GM19043 (cell line): ENCODE measurements around the gene LYPD6B.

Experiments
- ATAC-seq: cut with Tn5 transposase; IDR thresholded peaks from one replicate; pipeline ENCODE4 v1.9.1; 2021; ENCODE audit warnings: low read depth; ENCODE audit not compliant: unreplicated experiment

The LYPD6B gene

DNA sequence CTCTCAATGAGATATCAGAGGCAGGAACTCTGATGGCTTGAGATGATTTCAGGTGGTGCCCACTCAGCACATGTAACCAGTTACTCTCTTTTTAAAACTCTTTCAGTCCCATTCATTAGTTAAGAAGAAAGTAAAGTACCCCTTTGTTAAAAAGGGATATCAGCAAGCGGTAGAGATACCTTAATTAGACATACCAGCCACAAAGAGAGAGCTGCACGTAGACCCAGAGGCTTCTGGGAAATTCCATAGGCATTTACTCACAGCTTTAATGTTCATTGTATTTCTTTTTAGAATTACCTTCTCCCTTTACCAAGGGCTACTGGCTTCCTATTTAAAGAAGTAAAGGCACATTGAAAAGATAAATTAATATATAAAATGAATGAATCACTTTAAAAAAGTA is 63.3 kb downstream of the LYPD6B start:
- ATAC-seq: no peak

DNA sequence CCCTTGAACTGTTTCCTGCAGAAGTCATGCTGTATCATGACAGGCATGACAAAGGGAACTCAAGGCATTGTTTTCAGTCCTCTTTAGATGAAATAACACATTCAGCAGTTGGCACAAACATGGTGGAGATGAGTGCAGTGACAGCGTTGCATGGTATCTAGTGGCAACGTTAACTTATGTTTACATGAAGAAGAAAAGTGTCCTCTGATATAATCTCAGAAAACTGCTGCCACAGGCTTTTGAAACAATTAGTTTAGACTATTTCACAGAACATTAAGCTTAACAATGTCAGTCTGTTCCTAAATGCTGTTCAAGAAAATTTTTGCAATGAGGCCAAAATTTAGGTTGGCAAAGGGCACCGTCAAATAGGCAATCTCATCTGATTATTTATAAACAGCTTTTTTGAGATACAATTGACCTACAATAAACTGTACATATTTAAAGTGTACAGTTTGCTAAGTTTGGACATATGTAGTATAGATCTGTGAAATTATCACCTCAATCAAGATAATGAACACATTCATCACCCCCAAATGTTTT is 64.7 kb downstream of the LYPD6B start:
- no peak for ATAC-seq

DNA sequence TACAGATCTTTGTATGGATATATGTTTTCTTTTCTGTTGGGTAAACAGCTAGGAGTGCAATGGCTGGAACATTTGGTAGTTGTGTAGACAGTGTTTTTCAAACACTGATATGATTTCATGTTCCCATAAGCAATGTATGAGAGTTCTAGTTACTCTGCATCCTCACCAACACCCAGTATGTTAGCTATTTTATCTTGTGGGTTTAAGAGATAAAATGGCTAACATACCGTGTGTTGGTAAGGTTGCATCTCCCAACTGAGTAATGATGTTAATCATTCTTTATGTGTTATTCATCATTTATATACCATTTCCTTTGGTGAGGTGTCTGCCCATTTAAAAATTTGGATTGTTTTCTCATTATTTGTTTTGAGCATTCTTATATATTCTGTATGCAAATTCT is 65.7 kb downstream of the LYPD6B start:
- no peak for ATAC-seq

DNA sequence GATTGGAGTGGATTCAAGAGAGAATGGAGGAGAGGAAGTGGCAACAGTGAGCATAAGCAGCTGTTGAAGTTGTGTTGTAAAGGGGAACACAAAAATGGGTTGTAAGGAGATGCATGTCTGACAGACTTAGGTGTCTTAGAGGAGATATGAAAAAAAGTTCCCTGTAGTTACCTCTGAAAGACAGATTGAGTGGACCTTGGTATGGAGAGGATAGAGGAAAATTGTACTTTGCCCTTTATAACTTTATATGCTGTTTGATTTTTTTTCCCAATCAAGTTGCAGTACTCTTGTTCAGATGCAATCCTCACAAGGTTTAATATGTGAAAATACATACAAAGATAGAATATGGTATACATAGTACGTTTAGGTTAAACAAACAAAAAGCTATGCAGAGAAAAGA is 73.6 kb downstream of the LYPD6B start:
- ATAC-seq: no peak

- no peak for ATAC-seq
Measured at GRCh38 chr2:149112713-149113112, 74.2 kb downstream of the LYPD6B start.

DNA sequence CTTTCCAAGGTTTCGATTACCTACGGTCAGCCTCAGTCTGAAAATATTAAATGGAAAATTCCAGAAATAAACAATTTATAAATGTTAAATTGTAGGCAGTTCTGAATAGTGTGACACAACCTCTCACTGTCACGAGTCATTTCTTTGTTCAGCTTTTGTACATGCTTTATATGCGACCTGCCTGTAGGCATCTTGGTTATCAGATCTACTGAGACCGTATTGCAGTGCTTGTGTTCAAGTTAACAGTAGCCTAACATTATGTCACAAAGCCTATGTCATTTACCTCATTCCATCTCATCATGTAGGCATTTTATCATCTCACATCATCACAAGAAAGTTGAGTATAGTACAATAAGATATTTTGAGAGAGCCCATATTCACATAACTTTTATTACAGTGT is 77.3 kb downstream of the LYPD6B start:
- ATAC-seq: no peak

- ATAC-seq: no peak
Measured at GRCh38 chr2:149119368-149119767, 80.9 kb downstream of the LYPD6B start.

GRCh38 chr2:149122516-149122915 is 84.0 kb downstream of the LYPD6B start:
- ATAC-seq: no peak

GRCh38 chr2:149125031-149125725 is 86.7 kb downstream of the LYPD6B start:
- no peak for ATAC-seq

DNA sequence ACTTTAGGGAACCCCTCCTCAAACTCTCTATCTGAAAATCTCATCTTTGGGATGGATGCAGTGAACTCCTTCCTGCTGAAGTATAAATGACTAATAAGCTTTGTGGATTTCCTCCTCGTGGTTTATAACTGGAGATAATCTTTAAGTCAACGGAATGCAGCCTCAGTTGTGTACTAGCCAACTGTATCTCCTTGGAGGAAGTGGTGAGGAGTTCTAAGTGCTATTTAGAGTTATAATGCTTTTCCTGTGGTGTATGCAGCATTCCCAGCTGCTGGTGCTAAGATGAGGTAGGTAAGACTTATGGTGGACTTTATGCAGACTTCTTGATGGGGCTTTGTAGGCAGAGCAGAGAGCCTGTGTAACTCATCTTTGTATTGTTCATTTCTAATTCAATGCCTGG is 90.9 kb downstream of the LYPD6B start:
- ATAC-seq: no peak

DNA sequence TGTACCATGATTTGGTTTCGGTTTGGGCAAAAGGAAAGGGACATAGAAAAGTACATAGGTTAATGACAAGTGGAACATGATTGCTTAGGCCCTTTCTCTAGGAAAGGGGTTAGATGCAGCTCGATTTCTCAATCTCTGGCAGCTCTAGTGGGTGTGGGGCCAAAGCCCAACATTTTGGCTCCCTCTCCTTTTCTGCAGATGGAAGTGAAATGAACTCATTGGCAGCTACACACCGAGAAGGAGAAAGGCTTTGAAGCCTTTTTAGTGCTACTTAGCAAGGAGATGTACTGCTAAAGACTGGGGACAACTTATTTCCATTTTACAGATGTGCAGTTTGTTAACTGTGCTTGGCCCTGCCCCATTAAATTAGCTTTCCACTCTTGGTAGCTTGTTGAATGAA is 93.8 kb downstream of the LYPD6B start:
- ATAC-seq: no peak

GRCh38 chr2:149132901-149133300 is 94.4 kb downstream of the LYPD6B start:
- ATAC-seq: no peak

GRCh38 chr2:149134335-149134923 is 95.9 kb downstream of the LYPD6B start:
- no peak for ATAC-seq

DNA sequence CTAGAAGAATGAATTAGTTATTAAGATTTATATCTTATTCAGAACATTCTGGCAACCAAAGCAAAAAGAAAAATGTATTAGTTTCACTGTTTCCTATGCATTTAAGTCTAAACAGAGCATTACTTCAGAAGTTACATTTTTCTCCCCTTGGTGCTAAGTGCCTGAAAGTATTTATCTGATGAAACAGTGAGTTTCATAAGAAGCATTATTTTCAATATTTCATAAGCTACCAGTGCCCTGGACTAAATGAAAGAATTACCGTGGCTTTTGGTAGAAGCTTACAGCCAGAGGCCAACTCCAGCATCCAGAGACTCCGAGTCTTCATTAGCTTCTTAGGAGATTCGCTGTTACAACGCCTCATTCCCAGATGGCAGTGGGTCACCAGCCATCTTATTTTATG is 97.6 kb downstream of the LYPD6B start:
- ATAC-seq: no peak

- ATAC-seq: no peak
Measured at GRCh38 chr2:149141046-149141445, 102.5 kb downstream of the LYPD6B start.

DNA sequence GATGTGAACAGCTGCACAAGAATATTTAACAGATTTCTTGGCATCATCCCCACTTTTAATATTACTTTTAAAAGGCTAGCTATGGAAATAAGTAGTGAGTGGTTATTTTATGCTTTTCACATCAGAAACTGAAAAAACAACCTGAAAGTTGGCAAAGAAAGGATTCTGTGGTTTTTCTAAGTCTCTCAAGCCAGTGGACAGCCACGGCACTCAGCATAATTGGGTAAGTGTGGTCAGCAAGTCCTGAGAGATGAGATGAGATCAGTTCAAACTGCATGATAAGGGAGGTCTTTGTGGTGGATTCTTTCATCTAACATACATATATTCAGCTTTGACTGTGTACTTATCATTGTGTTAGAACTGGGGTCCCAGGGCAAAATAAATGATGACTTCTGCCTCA is 105.2 kb downstream of the LYPD6B start:
- no peak for ATAC-seq

DNA sequence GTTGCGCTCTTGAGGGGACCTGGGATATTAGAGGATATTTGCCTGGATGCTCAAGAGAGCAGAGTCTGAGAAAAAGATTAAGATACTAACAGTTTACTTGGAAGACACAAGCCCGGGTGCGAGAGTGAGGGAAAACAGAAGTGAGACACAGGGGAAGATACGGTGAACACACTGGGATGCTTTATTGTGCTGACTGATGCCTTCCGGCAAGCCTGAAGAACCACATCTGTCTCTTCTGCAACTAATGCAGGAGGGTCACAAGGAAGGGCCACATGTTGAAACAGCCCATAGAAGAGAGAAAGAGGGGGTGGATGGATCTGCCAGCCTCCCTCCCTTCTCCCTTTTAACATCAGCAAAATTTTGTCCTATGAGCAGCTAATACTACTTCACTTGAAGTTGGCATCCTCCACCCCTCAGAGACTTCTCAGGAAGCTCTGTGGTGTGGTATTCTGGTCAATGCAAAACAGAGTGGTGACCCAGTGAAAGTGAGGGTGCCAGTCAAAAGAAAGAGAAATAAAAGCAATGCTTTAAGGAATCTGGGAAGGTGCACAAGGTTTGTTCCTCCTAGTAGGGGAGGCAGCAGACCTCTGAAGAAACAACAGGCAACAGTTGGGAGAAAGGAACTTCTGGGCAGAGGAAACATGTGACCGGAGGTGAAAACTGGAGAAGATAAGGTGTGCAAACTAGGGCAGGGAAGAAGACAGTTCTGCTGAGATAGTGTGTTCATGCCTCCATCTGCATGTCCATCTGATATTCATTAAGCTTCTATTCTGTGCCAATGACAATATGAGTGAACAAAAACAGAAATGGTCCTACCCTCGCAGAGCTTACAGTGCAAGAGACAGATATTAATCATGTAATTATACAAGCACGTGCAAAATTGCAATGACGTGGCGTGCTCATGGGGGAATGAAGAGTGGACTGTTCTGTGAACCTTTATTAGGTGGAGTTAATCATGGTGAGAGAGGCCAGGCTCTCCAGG is 107.1 kb downstream of the LYPD6B start:
- ATAC-seq: no peak

DNA sequence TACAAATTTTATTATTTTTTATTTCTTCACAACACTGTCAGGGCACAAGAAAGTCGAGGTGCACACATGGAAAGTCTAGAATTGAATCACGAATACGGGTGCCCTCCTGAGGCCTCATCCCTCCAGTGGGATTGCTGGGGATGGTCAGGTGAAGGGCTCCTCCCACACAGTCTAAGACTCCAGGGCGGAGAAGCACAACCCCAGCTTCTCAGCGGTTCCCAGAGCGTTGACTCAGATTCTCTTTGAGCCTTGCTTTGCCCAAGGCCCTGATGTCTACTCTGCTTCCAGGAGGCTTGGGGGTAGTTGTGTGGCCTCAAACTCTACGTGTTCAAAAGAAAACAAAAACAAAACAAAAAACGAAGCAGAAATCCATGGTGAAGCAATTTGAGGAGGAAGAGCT is 108.4 kb downstream of the LYPD6B start:
- ATAC-seq: no peak

DNA sequence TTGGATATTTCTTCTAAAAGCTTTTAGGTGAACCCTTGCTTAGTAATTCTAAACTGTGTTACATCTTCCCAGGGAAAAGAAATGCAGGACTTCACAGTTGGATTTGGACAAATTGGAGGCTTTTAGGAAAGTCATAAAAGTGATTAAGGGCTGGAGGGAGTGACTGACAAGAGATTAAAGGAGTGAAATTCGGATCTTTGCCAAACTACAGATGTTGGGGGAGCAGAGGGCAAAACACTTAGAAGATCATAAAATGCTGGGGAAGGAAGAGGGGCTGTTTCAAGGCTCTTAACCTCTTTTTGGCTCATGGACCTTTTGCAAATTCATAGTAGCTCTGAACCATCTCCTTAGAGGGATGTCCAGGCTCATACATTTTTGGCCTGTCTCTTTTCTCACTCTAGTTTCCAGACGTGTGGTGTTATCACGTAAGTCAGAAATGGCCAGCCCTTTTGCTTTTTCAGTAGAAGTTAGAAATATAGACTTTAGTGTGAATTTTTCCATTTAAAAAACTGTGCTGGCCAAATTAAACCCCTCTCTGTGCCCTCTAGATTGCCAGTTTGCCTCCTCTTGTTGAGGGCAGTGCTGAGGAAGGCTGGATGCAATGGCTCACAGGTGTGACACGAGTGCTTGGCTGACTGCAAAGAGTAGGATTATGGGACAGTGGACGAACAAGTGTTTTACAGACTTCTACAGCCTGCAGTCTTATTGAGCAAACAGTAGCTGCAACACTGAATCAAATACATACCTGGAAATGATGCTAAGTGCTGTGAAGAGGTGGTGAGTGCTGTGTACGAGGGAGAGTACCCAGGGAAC is 109.9 kb downstream of the LYPD6B start:
- ATAC-seq: no peak

GRCh38 chr2:149149007-149149297 is 110.5 kb downstream of the LYPD6B start:
- ATAC-seq: no peak
